ENCODE results near the gene RSRP1. TPM values are rescaled to one million over a fixed set of nuclear protein-coding genes. Genes with fewer than 3 reads are reported as not detected.

RSRP1 gene
- total and polyA plus RNA-seq, 2 of the 8 experiments (the other 6 are each of a cell fraction or from before 2014, with no cell fraction given), result 32.9 to 59.4 TPM

GRCh38 chr1:25257196-25257595, 9.9 kb upstream of the RSRP1 start:
- no peak for DNase-seq (ENCODE audit: low read depth in 1 of 2, low spot score in 2 of 2)
- CTCF ChIA-PET (ENCODE audit: partially characterized antibody), result interaction anchor here (1.2 to 1.4 kb wide), 2 partner anchors 9 to 17 kb away, joined by 3 read pairs; no protein-coding TSS in a partner anchor
- H4K8ac ChIP-seq (ENCODE audit: extremely low read depth, insufficient read depth, low read length), result no peak overlapping the region
- no peak overlapping the region for H2AFZ ChIP-seq (ENCODE audit: low read length)
- H3K79me2 ChIP-seq (ENCODE audit: control insufficient read depth in 1 of 2, insufficient read depth in 2 of 2, low read length in 2 of 2), result no peaks in the 10 kb centered on the region
- H3K27me3 ChIP-seq (replicated peaks in 1 of 4; ENCODE audit: control insufficient read depth in 3 of 4, extremely low read depth in 1 of 4, insufficient read depth in 3 of 4, low read length in 3 of 4), result no peaks in the 10 kb centered on the region
- H3K36me3 ChIP-seq (ENCODE audit: control insufficient read depth in 2 of 4, insufficient read depth in 4 of 4, low read length in 3 of 4), result no peaks in the 10 kb centered on the region; a peak in 1 of 8 replicates
- H3K4me3 ChIP-seq (ENCODE audit: extremely low read depth in 1 of 4, insufficient read depth in 2 of 4, low read depth in 3 of 4, low read length in 4 of 4), result no peak overlapping the region
- H2BK120ac ChIP-seq (replicated peaks; ENCODE audit: low read depth, low read length), result no peak overlapping the region
- no peak overlapping the region for H3K56ac ChIP-seq (replicated peaks; ENCODE audit: insufficient read length, low read depth, low read length)
- no peak for FAIRE-seq
- no peak overlapping the region for H3K4ac ChIP-seq (replicated peaks; ENCODE audit: insufficient read length, low read depth, low read length)
- H3K79me1 ChIP-seq (ENCODE audit: low read depth, low read length), result no peaks in the 10 kb centered on the region
- peaks cover 0 to 5% (median 4%) of the 10 kb centered on the region in 4 experiments; a peak in 4 of 7 replicates for H3K4me1 ChIP-seq (replicated peaks in 1 of 4; ENCODE audit: control insufficient read depth in 3 of 4, insufficient read depth in 4 of 4, low read length in 3 of 4)
- no peak overlapping the region for H4K5ac ChIP-seq (ENCODE audit: insufficient read length, low read depth, low read length)
- H4K91ac ChIP-seq (replicated peaks; ENCODE audit: insufficient read length, low read length), result no peak overlapping the region
- WGBS, 2 experiments (ENCODE audit: extremely low coverage in 1 of 2, insufficient coverage in 1 of 2, insufficient read length in 1 of 2, insufficient replicate concordance in 2 of 2, low coverage in 1 of 2, low lambda C conversion rate in 2 of 2, missing lambda C conversion rate in 1 of 2), result 69% methylated on average over 1 of the region's 1 CpG; no CpG with 5 or more reads in 1 of the 2 experiments
- no peaks in the 10 kb centered on the region for H3K9me3 ChIP-seq (ENCODE audit: insufficient read depth in 2 of 2, low read depth in 1 of 2, low read length in 1 of 2)
- no peak for TF ChIP-seq SIRT6 (IDR thresholded peaks at IDR 0.05; ENCODE audit: low read length)
- no peak for TF ChIP-seq ASH2L (IDR thresholded peaks at IDR 0.05; ENCODE audit: low read length)
- TF ChIP-seq, protein P1, sequence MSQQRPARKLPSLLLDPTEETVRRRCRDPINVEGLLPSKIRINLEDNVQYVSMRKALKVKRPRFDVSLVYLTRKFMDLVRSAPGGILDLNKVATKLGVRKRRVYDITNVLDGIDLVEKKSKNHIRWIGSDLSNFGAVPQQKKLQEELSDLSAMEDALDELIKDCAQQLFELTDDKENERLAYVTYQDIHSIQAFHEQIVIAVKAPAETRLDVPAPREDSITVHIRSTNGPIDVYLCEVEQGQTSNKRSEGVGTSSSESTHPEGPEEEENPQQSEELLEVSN (IDR thresholded peaks at IDR 0.05), result no peak
- TF ChIP-seq HDAC2 (IDR thresholded peaks at IDR 0.05; ENCODE audit: borderline replicate concordance in 1 of 2, low read depth in 2 of 2, low read length in 2 of 2), result no peak
- no peak overlapping the region for H2AK5ac ChIP-seq (ENCODE audit: low read depth, low read length)
- no peak overlapping the region for H2BK20ac ChIP-seq (ENCODE audit: low read length)
- no peak overlapping the region for H3K14ac ChIP-seq (ENCODE audit: insufficient read length)
- H3K18ac ChIP-seq (ENCODE audit: extremely low read depth, low read length), result no peak overlapping the region
- H3K4me2 ChIP-seq (ENCODE audit: insufficient read depth in 1 of 2, low read depth in 2 of 2, low read length in 2 of 2), result no peak overlapping the region
- H3K23ac ChIP-seq (ENCODE audit: insufficient read length), result no peak overlapping the region
- no peak overlapping the region for H2BK15ac ChIP-seq (ENCODE audit: low read length)
- H2BK12ac ChIP-seq (ENCODE audit: low read depth, low read length), result no peak overlapping the region
- no peak overlapping the region for H3K9ac ChIP-seq (replicated peaks in 1 of 4; ENCODE audit: extremely low read depth in 1 of 4, low read depth in 3 of 4, low read length in 3 of 4)
- no peaks in the 10 kb centered on the region for H4K20me1 ChIP-seq (replicated peaks in 1 of 2; ENCODE audit: control insufficient read depth in 1 of 2, insufficient read depth in 2 of 2, low read length in 2 of 2)
- no peaks in the 10 kb centered on the region for H3K23me2 ChIP-seq (ENCODE audit: low read depth, low read length)
- POLR2A ChIA-PET (ENCODE audit: partially characterized antibody), result interaction anchor here (1.2 kb wide), 1 partner anchor 25 kb away, joined by 4 read pairs; the partner anchor contains the start of gene SYF2
- no peak overlapping the region for H3K27ac ChIP-seq (ENCODE audit: low read depth, low read length)
- H2BK5ac ChIP-seq (ENCODE audit: low read depth, low read length), result no peak overlapping the region
